Measurements from ENCODE around the gene MARCHF10.

DNA sequence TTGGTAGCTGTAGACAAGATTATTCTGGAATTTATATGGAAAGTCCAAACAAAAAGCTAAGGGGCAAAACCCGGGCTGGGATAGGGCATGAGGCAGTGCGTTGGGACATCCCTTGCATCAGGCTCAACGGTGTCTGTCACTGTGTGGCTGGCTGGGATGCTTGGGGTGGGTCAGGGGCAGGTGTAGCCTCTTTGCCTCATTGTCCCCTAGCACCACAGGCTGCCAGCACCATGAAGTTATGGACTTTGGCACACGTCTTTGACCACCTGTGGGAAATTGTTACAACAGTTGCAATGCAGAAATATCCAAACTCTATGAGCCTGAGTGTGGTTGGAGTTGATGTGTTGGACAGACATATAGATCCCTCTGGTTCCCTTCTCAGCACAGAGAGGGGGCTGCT lies 32.8 kb upstream of the MARCHF10 start:
- TF ChIP-seq, protein P1, sequence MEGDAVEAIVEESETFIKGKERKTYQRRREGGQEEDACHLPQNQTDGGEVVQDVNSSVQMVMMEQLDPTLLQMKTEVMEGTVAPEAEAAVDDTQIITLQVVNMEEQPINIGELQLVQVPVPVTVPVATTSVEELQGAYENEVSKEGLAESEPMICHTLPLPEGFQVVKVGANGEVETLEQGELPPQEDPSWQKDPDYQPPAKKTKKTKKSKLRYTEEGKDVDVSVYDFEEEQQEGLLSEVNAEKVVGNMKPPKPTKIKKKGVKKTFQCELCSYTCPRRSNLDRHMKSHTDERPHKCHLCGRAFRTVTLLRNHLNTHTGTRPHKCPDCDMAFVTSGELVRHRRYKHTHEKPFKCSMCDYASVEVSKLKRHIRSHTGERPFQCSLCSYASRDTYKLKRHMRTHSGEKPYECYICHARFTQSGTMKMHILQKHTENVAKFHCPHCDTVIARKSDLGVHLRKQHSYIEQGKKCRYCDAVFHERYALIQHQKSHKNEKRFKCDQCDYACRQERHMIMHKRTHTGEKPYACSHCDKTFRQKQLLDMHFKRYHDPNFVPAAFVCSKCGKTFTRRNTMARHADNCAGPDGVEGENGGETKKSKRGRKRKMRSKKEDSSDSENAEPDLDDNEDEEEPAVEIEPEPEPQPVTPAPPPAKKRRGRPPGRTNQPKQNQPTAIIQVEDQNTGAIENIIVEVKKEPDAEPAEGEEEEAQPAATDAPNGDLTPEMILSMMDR (IDR thresholded peaks at IDR 0.05) = no peak
- TF ChIP-seq POLR2AphosphoS5 (IDR thresholded peaks at IDR 0.05; ENCODE audit: insufficient read depth in 1 of 2, low read depth in 1 of 2) (no peak), POLR2A (IDR thresholded peaks at IDR 0.05) (no peak)

Data from vagina (tissue), 2 donors.